GOT3 (cell line): Measurements from ENCODE around the gene E4F1.
A peak's percentile ranks its signal among the peaks of the same experiment; 100 is the strongest.
"Not testable (repeated sequence)": the region's sequence is repeated elsewhere in the genome, so short reads cannot be mapped to it uniquely, and the experiment has no call there.

Experiments
- DNase-seq: peaks from one replicate; lab custom pipeline; 2025; ENCODE audit warnings: mixed read lengths; lab: John Stamatoyannopoulos, UW

The E4F1 gene

GRCh38 chr16:2190002-2190658 is 33.3 kb upstream of the E4F1 start:
- DNase-seq: no peak

DNA sequence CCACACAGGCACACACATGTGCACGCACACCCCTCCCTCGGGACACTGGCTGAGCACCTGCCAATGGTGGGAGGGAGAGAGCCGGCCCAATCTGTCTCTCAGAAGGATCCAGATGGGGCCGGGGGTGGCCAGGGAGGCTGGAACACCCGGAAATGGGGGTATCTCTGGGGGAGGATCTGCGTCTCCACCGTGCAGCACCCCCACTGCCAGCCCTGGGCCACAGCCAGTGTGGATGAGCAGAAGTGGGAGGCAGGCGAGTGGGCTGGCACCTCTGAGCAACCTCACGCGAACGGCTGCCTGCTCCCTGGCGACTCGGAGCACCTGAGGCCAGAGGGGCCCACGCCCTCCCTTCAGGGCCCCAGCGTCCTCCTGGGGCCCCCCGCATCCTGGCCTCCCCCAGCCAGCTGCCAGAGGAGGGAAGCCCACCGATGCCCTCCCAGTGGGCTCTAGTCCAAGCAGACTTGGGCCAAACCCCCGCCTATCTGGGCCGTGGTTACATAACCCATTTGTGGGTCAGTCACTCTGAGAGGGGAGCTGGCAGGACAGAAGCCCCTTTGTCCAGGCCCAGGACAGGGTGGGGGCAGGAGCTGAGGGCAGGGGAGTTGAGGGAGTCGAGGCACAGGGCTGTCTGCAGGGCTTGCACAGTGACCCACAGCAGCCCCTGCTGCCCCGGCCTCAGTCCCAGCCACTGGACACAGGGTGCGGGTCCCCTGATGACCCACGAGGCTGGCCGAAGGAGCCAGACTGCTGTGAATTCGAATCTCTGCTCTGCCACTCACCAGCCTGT is 32.5 kb upstream of the E4F1 start:
- no peak for DNase-seq

GRCh38 chr16:2191446-2191706 is 32.0 kb upstream of the E4F1 start:
- DNase-seq: no peak

DNA sequence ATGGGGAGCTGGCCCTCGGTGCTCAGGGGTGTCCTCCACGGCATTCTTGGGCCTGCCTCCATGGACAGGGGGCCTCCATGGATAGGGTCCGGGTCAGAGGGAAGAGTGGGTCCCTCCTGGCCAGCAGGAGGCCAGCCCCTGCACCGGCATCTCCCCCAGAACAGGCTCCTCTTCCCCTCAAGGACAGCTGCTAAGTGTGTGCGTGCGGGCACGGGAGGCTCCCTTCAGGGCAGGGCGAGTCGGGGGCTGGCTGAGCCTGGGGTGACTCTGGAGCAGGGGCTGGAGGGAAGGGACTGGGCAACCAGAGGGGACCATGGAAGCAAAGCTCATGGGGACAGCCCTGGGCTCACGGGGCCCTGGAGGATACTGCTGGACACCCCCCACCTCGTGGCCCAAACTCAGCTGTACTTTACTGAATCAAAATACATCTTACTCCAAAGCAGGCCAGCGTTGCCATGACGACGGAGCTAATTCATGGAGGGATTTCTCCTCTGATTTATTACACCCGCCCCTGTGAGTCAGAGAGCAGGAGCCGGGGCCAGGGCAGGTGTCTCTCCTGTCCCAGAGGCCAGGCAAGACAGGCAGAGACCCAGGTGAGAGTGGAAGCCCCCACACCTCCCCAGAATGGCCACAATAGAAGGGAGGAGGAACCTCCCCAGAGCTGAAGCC is 29.1 kb upstream of the E4F1 start:
- no peak for DNase-seq

GRCh38 chr16:2194852-2195321 is 28.5 kb upstream of the E4F1 start:
- no peak for DNase-seq

- no peak for DNase-seq
Observed at GRCh38 chr16:2195322-2196161, 27.8 kb upstream of the E4F1 start.

DNA sequence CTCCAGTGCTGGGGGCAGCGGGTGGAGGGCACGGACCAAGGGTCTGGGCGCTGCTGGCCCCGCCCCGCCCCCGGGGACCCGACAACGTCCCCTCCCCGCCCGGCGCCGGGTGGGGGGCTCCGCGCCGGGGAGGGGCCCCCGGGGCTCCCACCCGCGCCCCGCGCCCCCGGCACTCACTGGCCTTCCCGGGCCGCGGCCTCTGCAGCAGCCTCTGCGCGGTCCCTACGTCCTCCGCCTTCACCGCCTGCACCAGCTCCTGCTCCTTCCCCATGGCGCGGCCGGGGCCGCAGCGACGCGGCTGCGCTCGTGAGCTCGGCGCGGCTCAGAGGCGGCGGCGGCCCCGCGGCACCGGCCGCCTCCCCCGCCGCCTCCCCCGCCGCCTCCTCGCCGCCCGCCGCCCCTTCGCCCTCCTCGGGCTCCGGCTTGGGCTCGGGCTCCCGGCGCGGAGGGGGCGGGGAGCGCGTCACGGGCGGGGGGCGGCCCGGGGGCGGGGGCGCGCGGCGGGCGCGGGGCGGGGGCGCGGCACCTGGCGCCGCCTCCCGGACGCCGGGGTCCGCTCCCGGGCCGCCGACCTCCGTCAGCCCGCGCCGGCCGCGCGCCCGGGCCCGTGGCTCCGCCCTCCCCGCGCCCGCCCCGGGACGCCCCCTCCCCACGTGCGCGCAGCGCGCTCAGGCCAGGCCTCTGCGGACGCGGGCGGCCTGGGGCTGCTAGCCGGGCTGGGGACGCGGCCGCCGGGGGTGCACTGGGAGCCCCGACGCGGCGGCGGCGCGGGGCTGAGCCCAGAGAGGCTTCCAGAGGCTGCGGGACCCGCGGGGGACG is 27.0 kb upstream of the E4F1 start, which contains the start of gene CASKIN1:
CASKIN1 (minus strand) TSS at position 444 of the 819 bp plus-strand sequence; CDS start at position 271, 173 bp downstream.
- no peak for DNase-seq

DNA sequence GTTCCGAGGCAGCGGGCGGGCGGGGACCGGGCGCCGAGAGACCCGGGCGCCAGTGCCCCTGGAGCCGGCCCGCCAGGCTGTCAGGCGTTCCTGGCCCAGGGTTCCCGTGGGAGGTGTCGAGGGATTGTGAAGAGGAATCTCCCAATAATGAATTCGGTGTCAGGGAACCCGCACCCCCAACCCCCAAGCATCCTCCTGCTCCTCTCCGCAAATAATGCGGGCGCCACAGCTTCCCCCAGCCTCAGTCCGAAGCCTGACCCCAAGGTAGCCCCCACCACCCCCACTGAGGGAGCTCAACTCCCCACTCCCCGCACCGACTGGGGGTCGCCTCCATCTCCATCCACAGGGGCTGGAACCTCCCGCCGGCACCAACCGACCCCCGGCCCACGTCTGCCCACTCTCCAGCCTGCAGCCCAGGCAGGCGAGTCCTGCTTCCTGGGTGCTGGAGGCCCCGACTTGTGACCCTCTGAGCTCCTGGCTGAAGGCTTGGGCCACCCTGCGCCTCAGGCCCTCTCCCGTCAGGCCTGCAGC is 26.3 kb upstream of the E4F1 start:
- DNase-seq: no peak

- no peak for DNase-seq
Observed at GRCh38 chr16:2197765-2198164, 25.6 kb upstream of the E4F1 start.

DNA sequence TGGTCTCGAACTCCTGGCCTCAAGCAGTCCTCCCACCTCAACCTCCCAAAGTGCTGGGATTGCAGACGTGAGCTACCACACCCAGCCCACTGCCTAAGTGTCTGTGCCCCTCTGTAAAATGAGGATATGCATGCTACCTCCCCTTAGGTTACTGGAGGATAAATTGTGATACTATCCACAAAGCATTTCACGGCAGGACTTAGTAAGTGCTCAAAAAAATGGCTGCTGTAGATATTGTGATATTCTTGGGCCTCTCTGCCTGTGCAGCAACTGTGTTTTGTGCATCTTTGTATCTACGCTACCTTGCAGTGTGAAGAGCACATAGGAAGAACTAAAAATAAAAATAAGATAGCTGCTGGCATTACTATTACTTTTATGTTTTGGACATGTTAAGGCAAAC is 25.1 kb upstream of the E4F1 start:
- DNase-seq: no peak

DNA sequence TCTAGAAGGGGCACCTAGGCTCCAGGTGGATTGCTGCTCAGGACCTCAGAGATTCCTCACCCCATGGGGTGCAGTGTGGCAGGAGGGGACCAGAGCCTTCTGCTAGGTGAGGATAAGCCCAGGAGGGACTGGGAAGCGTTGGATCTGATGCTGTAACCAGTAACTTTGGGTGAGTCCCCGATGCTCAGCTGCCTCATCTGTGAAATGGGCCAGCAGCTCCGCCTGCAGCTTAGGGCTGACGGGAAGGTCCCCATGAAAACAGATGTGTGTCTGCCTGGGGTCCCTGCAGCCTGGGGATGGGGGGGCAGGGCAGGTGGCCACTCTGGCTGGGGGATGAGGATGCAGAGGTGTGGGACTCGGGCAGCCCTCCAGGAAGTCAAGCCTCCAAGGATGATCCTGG is 24.3 kb upstream of the E4F1 start:
- no peak for DNase-seq

GRCh38 chr16:2199621-2200139 is 23.7 kb upstream of the E4F1 start:
- no peak for DNase-seq

DNA sequence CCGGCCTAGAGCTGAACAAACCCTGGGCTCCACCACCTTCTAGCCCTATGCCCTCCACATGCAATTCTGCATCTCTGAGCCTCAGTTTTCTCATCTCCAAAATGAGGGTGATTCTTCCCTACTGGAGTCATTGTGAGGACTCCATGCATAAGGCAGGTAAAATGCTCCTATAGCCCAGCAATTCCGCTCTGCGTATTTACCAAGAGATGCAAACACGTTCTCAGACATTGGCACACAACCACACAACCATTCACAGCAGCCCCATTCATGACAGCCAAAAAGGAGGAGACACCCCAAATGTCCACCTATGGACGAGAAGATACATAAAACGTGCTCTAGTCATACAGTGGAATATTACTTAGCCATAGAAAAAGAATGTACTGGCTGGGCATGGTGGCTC is 23.1 kb upstream of the E4F1 start:
- DNase-seq: no peak

- DNase-seq: not testable (repeated sequence)
Observed at GRCh38 chr16:2203119-2203688, 20.2 kb upstream of the E4F1 start.

- no peak for DNase-seq
Observed at GRCh38 chr16:2204416-2205103, 18.8 kb upstream of the E4F1 start.

DNA sequence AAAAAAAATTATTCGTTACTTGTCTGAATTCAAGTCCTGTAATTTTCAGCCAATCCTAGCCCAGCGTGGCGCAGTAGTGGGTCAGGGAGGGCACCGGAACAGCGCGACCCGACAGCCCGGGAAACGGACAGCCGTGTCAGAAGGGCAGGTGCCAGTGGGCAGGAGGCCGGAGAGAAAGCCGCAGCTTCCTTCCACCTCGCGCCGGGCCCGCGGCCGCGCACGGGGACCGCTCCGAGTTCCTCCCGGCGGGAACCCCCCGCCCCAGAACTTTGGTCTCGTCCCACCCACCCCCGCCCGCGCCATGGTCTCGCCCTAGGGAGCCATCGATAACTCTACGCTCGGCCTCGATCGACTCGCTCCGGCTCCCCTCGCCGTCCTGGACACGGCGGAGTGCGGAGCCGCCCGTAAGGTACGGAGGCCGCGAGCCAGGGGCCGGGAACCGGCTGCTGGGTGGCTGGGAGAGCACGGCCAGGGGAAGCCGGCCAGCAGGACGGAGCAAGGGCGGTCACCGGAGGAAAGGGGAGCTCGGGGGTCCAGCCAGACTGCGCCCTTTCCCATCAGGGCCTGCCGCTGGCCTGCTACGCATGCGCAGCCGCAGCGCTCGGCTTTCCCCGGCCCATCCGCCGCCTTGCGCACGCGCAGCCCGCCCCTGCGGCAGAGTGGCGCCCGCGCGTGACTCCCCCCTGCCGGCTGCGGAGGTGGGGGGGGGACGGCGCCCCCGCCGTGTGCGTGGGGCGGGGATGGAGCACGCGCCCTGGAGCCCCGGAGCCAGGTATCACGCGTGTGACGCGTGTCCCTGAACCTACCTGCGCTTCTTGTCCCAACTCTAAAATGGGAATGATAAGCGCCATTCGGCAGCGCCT is 18.1 kb upstream of the E4F1 start, which contains the start of gene MLST8:
MLST8 (plus strand) TSS at position 351 of the 863 bp plus-strand sequence. CDS start 632 bp downstream, outside the sequence.
- DNase-seq: peak; percentile 92

- DNase-seq: no peak
Observed at GRCh38 chr16:2205967-2206313, 17.5 kb upstream of the E4F1 start.

DNA sequence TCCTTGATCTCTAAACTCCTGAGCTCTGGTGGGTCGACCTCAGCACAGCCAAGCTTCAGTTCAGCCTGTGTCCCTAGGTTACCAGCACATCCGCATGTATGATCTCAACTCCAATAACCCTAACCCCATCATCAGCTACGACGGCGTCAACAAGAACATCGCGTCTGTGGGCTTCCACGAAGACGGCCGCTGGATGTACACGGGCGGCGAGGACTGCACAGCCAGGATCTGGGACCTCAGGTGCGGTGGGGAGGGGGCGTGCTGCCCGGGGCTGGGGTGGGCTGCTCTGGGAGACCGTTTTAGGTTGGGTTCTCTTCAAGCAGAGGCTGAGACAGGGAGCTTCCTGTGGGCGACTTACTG is 17.0 kb upstream of the E4F1 start:
- no peak for DNase-seq
